Cardiac fibroblast (primary cell): ENCODE measurements around the gene PDCD2.

Experiments
- DNase-seq, 2 donors: peaks; one replicate each; pipeline versions ENCODE4 v3.0.0 to v3.0.0-alpha.2; 2010; ENCODE audit warnings: low read depth in 2 of 2
- H3K4me3 ChIP-seq, 2 donors: replicated peaks in 1 of 2; 1 replicate in 1 of 2; 2 replicates in 1 of 2; pipeline ENCODE4 v1.5.1; 2011; ENCODE audit warnings: low read depth in 2 of 2, low read length in 2 of 2, mild to moderate bottlenecking in 2 of 2, moderate library complexity in 1 of 2
- CTCF ChIP-seq: IDR thresholded peaks from one replicate; pipeline ENCODE4 v1.5.1; 2011; ENCODE audit warnings: low read depth, mild to moderate bottlenecking, low read length, inconsistent platforms

PDCD2 gene

DNA sequence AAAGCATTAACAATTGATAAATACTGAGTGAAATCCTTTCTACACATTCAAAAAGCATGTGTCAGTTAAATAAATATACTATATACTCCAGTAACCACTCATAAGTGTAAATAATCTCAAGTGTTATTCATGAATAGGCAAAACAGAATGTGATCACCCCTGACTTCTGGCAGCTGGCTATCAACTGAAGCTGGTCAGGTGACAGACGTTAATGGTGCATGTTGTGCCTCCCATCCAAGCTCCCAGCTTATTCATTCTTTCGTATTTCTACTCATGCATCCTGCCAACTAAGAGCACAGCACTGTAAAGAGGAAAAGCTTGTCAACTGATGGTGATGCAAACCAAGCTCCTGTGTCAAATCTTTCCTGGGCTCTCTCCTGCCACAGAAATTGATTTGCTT, 39.0 kb downstream of the PDCD2 start:
- TF ChIP-seq CTCF = no peak
- no peak overlapping the region for H3K4me3 ChIP-seq
- DNase-seq = no peak

GRCh38 chr6:170542031-170542719, 42.3 kb downstream of the PDCD2 start:
- H3K4me3 ChIP-seq = no peak overlapping the region
- TF ChIP-seq CTCF = no peak
- peak; percentile 16 to 58 for DNase-seq

DNA sequence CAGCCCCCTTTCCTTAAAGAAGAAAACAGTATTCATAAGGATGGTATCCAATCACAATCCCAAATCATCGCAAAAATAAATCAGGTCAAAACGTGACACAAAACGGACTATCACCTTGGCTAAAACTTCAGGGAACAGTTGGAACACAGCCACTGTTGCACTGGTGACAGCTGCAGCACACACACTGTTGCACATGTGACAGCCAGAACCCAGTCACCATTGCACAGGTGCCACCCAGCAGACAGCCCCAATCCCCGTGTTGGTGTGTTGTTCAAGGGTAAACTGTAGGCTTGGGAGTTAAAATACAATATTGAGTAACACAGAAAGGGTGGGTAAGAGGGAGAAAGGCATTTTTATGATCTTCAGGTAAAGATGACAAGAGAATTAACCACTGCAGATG, 47.1 kb downstream of the PDCD2 start:
- DNase-seq = no peak
- no peak for TF ChIP-seq CTCF
- no peak overlapping the region for H3K4me3 ChIP-seq

DNA sequence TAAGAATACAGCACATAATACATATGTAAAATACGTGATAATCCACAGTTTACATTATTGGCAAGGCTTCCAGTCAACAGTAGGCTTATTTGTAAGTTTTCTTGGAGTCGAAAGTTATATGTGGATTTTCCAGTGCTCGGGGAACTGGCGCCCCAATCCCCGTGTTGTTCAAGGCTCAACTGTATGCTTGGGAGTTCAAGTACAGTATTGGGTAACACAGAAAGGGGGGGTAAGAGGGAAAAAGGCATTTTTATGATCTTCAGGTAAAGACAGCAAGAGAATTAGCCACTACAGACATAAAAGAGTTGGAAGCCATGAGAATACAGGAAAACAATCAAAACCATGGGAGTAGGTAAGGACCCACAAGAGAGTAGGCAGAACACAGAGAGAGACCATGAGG, 47.8 kb downstream of the PDCD2 start:
- no peak for DNase-seq
- no peak for TF ChIP-seq CTCF
- no peak overlapping the region for H3K4me3 ChIP-seq

- no peak overlapping the region for H3K4me3 ChIP-seq
- TF ChIP-seq CTCF = no peak
- DNase-seq = no peak
Measured at GRCh38 chr6:170535004-170535403, 49.4 kb downstream of the PDCD2 start.

GRCh38 chr6:170533792-170534191, 50.6 kb downstream of the PDCD2 start:
- no peak for TF ChIP-seq CTCF
- DNase-seq = no peak
- H3K4me3 ChIP-seq = no peak overlapping the region
